ENCODE measurements around the gene NSMCE3.
A peak's percentile ranks its signal among the peaks of the same experiment; 100 is the strongest.
"Not testable (repeated sequence)": the region's sequence is repeated elsewhere in the genome, so short reads cannot be mapped to it uniquely, and the experiment has no call there.

The NSMCE3 gene

DNA sequence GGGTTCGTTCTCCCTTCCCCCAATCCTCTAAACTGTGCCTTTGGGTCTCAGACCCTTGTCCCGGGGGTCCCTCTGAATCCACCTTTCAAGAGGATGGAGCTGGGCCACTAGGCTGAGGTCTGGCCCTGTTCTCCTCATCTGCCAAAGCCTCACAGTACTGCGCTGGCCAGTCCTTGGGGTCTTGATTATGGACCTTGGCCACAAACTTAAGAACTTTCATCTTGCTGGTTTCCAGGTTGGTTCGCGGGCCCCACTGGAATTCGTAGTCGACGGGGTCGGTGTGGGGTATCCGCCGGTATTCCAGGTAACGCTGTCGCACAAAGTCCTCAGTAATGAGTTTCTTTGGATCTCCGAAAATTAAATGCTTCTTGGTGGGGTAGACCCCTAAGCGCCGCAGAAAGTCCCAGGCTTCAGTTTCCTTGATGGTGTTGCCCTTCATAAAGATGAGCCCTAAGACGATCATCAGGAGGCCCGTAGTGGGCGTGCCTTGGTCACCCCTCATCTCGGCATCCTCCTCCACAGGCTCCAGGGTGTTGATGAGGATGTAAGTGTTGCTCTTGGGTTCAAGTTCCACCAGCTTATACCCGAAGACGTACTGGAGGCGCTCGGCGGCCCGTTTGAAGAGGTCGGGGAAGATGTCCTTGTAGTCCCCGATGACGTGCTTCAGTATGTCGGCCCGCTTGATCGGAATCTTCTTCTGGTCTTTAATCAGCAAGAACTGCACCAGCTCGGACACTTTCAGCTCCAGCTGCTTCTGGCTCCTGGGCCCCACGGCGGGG, 727 bp downstream of the NSMCE3 start:
- peak; percentile 53 for DNase-seq

DNA sequence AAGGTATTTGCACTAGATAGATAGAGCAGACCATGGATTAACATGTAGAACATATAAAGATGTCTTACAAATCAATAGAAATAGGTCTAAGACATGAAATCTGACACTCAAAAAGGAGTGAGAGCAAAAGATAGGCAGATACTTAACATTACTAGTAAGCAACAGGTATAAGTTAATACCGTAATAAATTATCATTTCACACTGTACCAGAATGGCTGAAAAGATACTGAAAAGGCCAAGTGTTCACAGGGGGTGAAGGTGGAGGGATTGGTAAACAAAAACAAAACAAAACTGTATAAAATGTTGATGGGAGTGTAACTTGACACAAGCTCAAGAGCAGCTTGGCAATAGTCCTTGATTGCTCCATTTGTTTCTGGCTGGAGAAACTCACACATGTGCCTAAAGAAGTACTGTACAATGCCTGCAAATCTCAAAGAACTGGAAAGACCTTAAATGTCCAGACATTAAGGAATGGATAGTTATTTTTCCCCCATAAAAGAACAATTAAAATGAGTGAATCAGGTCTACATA, 3.5 kb downstream of the NSMCE3 start:
- no peak for DNase-seq

DNA sequence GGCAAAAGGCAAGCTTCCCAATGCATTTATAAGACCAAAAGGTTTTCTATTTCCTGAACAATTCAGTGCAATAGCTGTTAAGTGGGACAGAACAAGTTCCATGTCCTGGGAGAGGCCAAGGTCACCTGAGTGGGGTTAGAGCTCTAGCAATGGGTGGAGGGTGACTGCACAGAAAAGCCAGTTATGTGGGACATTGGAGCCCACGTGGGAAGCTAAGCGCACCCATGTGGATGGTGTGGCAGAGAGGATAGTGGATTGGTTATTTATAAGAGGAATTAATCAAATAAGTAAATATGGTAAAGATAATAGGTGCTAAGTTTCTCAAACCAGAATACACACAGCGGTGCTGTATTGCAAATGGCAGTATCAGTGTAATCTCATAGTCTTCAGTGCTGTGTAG, 6.3 kb downstream of the NSMCE3 start:
- DNase-seq, result no peak

DNA sequence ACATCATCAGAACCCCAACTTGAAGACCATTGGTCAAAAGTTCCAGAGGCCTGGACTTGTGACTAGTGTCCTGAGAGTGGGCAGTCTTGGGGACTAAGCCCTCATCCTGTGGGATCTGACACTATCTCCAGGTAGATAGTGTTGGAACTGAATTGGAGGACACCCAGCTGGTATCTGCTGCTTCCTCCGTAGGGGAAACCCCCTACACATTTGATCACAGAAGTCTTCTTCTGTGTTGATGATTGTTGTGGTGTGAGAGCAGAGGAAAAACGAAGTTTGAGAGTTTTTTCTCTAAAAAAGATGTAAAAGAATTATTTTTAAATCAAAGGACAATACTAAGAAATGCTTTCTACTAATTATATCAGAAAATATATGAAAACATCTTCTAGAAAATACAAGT, 6.9 kb downstream of the NSMCE3 start:
- DNase-seq, result no peak

DNA sequence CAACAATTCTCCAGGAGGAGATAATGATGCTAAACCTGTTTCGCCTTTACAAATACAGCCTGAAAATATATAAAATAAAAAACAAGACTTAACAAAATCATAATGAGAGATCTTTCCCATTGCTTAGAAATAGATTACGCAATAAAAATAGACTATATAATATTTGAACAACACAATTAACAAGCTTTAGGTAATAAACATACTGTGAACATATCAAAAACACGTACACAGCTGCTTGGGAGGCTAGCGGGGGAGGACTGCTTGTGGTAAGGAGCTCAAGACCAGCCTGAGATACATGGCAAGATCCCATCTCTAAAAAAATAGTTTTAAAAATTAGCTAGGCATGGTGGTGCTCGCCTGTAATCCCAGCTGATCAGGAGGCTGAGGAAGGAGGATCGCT, 8.7 kb downstream of the NSMCE3 start:
- no peak for DNase-seq

- DNase-seq, result no peak
Observed at GRCh38 chr15:29259233-29259632, 10.4 kb downstream of the NSMCE3 start.

GRCh38 chr15:29252234-29252633, 17.4 kb downstream of the NSMCE3 start:
- DNase-seq, result no peak

- DNase-seq, result no peak
Observed at GRCh38 chr15:29244544-29244943, 25.1 kb downstream of the NSMCE3 start.

- DNase-seq, result no peak
Observed at GRCh38 chr15:29244123-29244522, 25.5 kb downstream of the NSMCE3 start.

DNA sequence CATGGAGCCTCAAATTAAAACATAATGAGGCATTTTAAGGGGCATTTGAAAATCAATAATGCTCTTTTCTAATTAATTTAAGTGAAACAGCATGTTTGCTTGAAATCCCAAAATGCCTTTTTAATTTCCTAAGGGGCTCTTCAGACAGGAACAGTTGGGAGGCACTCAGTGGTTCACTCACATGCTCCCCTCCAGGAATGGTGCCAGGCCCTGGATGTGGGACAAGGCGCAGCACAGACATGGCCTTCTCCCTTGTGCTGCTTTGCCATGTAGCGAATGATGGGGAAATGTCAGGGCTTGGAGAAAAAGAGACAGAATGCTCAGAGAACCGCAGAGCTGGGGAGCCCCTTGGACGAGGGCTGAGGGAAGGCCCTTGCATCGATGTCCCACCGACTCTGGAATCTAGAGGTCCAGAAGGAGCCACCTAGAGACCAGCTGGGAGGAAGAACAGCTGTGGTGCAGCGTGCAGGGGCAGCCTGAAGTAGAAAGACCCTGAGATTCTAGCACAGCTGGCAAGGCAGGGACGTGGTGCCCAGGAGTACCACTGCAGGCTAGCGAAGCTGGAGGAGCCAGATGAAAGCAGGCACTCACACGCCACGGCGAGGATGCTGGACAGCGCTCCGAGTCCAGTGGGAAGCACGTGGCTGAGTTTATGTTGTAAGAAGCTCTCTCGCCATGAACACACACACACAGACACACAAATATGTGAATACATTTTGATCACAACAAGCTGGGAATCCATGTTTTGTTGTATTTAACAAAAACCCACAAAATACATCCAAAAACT, 27.0 kb downstream of the NSMCE3 start:
- no peak for DNase-seq

- DNase-seq, result no peak
Observed at GRCh38 chr15:29241207-29241606, 28.4 kb downstream of the NSMCE3 start.

DNA sequence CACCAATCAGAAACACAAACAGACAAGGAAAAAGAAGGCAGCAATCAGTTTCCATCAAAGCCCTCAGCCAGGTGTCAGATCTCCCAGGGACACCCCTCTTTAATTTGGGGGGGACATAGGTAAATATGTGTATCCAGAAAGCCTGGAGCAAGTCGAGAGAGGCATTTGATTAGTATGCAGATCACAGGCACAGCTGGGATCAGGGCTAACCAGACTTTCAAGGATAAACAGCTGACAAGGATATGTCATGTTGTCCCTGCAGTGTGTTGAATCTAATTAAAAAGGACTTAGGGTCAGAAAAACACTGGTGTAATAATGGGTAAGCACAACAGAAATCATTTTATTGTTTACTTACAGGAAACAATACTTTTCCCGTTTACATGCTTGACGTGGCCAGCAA, 30.2 kb downstream of the NSMCE3 start:
- DNase-seq, result no peak

GRCh38 chr15:29233566-29233965, 36.1 kb downstream of the NSMCE3 start:
- DNase-seq, result no peak

- no peak for DNase-seq
Observed at GRCh38 chr15:29226436-29227208, 43.0 kb downstream of the NSMCE3 start.

- no peak for DNase-seq
Observed at GRCh38 chr15:29225534-29226234, 43.9 kb downstream of the NSMCE3 start.

- not testable (repeated sequence) for DNase-seq
Observed at GRCh38 chr15:29224987-29225363, 44.6 kb downstream of the NSMCE3 start.

GRCh38 chr15:29224235-29224986, 45.2 kb downstream of the NSMCE3 start:
- DNase-seq, result not testable (repeated sequence)

DNA sequence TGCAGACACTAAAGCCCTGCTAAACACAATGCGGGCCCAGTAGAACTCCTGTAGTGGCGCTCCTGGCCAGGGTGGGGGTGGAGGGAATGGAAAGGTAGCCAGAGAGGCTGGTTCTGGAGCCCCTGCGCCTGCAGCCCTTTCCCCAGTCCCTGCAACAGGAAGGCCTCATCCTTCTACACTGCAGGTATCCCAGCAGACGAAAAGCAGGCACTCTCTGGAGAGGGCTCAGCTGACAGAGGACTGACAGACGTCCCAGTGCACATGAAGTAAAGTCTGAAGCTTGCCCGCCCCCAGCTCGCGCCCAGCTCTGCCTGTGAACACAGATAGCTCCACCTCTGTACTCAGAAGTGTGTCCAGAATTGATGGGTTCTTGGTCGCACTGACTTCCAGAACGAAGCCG, 46.0 kb downstream of the NSMCE3 start:
- no peak for DNase-seq

DNA sequence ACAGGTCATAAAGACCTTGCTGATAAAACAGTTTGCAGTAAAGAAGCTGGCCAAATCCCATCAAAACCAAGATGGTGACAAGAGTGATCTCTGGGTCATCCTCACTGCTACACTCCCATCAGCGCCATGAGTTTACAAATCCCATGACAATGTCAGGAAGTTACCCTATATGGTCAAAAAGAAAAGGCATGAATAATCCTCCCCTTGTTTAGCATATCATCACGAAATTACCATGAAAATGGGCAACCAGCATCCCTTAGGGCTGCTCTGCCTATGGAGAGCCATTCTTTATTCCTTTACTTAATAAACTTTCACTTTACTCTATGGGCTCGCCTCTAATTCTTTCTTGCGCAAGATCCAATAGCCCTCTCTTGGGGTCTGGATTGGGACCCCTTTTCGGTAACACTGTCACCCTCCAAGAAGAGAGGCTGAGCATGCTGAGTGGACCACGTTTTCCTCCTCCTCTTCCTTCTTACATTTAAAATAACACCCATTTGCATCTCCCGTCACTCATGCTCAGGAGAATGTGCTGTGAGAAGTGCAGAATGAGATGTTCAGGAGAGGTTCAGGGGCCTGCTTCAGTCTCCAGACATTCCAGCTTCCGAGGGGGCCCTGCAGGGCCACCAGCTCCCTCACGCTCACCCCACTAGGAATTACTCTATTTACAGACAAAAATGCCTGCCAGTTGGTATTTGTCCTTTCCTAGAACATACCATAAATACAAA, 47.3 kb downstream of the NSMCE3 start:
- DNase-seq, result no peak

GRCh38 chr15:29220852-29221251, 48.8 kb downstream of the NSMCE3 start:
- DNase-seq, result no peak

- no peak for DNase-seq
Observed at GRCh38 chr15:29216955-29217354, 52.7 kb downstream of the NSMCE3 start.
